ENCODE data around the gene PON3.

The PON3 gene

DNA sequence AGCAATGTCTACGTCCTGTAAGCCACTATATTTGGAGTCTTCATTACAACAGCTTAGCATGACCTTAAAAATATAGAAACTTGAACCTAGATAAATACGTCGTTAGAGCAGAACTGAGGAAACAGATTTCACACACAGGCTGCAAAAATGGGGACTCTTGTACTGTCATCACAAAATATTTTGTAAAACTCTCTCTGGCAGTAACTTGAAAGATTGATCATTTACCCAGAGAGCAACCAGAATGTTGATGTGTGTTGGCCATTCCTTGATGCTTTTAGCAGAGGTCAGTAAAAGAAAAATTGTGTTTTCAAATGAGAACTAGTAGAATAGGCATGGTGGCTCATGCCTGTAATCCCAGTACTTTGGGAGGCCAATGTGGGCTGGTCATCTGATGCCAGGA is 57.3 kb downstream of the PON3 start:
- no peak for DNase-seq

GRCh38 chr7:95335093-95335492 is 61.1 kb downstream of the PON3 start:
- DNase-seq = no peak

DNA sequence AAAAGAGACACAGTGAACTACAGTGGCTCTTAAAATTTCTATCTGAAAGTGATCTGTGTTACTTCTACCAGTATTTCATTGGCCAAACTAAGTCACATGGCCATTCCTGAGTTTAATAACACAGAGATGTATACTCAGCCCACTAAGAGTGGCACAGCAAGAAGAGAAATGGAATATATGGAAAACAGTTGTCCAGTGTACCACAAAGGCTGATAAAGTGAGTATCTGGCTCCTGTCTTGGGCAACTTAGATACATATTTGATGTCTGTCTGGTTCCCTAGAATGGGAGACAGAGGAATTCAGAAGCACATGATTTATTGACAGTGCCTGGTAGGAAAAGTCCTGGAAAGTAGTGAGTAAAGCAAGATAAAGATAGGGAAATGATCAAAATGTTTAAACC is 61.7 kb downstream of the PON3 start:
- no peak for DNase-seq

GRCh38 chr7:95330961-95331337 is 65.2 kb downstream of the PON3 start:
- DNase-seq = no peak

GRCh38 chr7:95330204-95330960 is 65.8 kb downstream of the PON3 start:
- no peak for DNase-seq

DNA sequence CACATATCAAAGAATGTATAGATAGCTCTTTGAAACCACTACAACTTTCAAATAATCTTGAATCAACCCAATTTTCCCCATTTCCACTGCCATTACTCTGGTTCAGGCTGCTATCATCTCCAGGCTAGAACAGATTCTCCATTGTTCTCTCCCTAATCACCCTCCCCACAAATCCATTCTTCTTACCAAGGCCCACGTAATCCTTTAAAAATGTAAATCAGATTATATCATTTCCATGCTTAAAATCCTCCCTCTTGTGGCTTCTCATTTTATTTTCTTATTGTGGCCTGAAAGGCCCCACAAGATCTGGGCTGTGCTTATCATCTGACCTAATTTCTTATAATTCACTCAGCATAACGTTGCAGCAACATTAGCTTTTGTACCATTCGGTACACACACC is 68.8 kb downstream of the PON3 start:
- no peak for DNase-seq

DNA sequence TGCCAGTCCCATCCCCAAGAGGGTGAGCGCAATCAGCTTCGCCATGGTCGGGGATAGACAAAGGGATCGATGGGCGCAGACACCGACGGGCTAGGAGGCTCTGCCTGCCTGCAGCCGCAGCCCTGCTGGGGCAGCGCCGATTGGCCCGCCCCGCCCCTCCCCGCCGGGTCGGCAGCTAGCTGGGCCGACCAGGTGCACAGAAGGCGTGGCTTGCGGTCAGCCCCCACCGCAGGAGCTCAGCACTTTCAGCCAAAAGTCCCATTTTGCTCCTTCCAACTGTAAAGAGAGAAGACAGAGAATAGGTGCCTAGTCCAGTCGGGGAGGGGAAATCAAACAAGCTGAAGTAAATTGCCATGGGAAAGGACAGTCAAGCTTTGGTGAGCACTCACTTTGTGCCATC is 71.7 kb downstream of the PON3 start, which contains the start of gene PON1:
TSS of gene PON1 (minus strand) at position 102 of the 400 bp plus-strand sequence. CDS start at position 45, 57 bp downstream.
- DNase-seq = peak; percentile 40 to 73

- DNase-seq = peak in 1 of 2 experiments; percentile 25
These were observed 72.6 kb downstream of the PON3 start for GRCh38 chr7:95323410-95324129.

- no peak for DNase-seq
These were observed 73.3 kb downstream of the PON3 start for GRCh38 chr7:95322854-95323253.

DNA sequence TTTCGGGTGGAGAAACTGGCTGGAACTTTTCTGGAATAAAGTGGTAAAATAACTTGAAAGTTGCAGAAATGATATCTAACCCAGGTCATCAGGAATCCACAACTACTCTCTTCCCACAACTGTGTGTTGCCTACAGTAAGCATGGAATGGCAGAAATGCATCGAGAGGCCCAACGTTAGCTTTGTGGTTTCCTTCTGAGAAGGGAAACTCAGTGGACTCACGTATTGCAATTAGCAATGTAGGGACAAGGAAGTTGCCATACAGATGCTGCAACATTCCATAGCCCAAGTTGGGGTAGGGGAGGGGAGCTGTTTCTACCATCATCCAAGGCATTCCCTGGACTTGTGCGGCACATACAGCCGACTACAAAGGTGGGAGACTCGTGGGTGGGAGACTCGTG is 73.8 kb downstream of the PON3 start:
- no peak for DNase-seq

DNA sequence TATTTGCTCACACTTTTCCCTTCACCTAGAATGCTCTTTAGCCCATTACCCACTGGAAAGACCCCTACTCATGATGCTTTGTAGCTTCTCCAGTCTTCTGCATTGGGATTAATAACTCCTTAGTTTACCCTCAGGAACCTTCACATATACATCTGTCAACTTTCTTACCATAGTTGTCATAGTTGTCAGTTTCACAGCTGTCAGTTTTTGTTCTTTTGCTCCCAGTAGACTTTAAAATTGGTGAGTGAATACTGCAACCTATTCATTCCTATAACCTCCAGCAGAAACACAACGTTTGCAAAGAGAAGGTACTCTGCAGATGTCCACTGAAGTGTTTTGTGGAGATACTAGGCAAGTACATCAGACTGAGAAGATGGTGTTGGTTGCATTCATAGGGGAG is 74.5 kb downstream of the PON3 start:
- DNase-seq = no peak

DNA sequence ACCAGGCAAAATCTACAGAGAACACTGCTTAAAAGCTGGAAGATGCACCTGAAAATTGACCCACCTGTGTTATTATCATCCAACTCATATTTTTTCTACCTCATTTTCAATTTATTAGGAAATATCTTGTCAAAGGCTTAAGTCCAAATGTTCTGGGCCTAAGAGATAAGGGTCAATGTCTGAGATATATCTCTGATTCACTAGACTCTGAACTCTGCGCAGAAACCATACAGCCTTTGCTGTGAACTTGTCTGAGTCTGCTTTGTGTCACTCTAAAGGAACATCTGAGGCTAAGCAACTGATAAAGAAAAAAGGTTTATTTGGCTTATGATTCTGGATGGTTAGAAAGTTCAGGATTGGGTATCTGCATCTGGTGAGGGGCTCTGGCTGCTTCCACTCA is 75.5 kb downstream of the PON3 start:
- DNase-seq = no peak

- no peak for DNase-seq
These were observed 76.6 kb downstream of the PON3 start for GRCh38 chr7:95319570-95319969.

- peak; percentile 48 for DNase-seq
These were observed 77.6 kb downstream of the PON3 start for GRCh38 chr7:95318501-95319100.

GRCh38 chr7:95317966-95318365 is 78.2 kb downstream of the PON3 start:
- no peak for DNase-seq

- DNase-seq = peak; percentile 77 to 81
These were observed 78.6 kb downstream of the PON3 start for GRCh38 chr7:95317546-95317945.

GRCh38 chr7:95316588-95316987 is 79.6 kb downstream of the PON3 start:
- DNase-seq = no peak

DNA sequence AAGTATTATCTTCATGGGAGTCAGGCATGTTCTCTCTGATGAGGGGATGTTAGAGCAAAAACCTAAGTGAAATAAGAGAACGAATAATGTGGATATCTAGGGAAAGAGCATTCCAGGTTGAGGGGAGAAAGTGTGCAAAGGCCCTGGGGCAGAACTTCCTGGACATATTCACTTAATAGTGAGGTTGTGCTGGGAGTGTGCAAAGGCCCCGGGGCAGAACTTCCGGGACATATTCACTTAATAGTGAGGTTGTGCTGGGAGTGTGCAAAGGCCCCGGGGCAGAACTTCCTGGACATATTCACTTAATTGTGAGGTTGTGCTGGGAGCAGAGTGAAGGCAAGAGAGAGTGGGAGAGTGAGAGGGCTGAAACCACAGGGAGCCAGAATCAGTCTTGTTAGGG is 83.6 kb downstream of the PON3 start:
- no peak for DNase-seq

GRCh38 chr7:95311389-95311788 is 84.8 kb downstream of the PON3 start:
- DNase-seq = no peak

- DNase-seq = no peak
These were observed 86.2 kb downstream of the PON3 start for GRCh38 chr7:95309951-95310350.
